PC-9 (cell line): ENCODE data around the gene TNFRSF1B. TPM values are rescaled to one million over a fixed set of nuclear protein-coding genes. Genes with fewer than 3 reads are reported as not detected.

Experiments used
- BruUV-seq: library from RNA; stranded (reverse); fragments of 400-500 nt; replicated peaks from 2 replicates; lab custom pipeline; 2021; lab: Mats Ljungman, UMichigan
- CTCF ChIA-PET: fragments of 300-600 bp; sonication (Branson Sonifier 250); formaldehyde crosslinking; loops from one replicate; lab custom pipeline; 2022; ENCODE audit warnings: antibody characterized with exemption; lab: Charles Lee
- POLR2A ChIA-PET: fragments of 300-600 bp; sonication (Branson Sonifier 250); formaldehyde crosslinking; loops from one replicate; lab custom pipeline; 2022; ENCODE audit warnings: antibody characterized with exemption; ENCODE audit not compliant: unreplicated experiment; lab: Charles Lee
- DNase-seq, 2 experiments: peaks; one replicate each; pipeline versions ENCODE4 v3.0.0 to v3.0.0-alpha.2; 2015 to 2022; ENCODE audit warnings: mixed read lengths in 1 of 2
- H2AFZ ChIP-seq: fragments of 200-600 bp; sonication (generic); 2 replicates; pipeline ENCODE4 v1.8.1; 2017; ENCODE audit warnings: antibody characterized with exemption
- H3F3A ChIP-seq: fragments of 200-600 bp; sonication (generic); 2 replicates; pipeline ENCODE4 v1.8.1; 2017; ENCODE audit warnings: antibody characterized with exemption, mild to moderate bottlenecking, low read depth; ENCODE audit not compliant: insufficient read depth
- H3K27ac ChIP-seq: fragments of 200-600 bp; sonication (generic); 2 replicates; pipeline ENCODE4 v1.6.1; 2016; ENCODE audit warnings: mixed run types
- H3K27me3 ChIP-seq: fragments of 200-600 bp; sonication (generic); 2 replicates; pipeline ENCODE4 v1.6.1; 2016; ENCODE audit warnings: low read depth, mixed run types; ENCODE audit not compliant: insufficient read depth
- H3K36me3 ChIP-seq: fragments of 200-600 bp; sonication (generic); 2 replicates; pipeline ENCODE4 v1.6.1; 2016; ENCODE audit warnings: low read depth, mixed run types
- H3K4me1 ChIP-seq: fragments of 200-600 bp; sonication (generic); replicated peaks from 2 replicates; pipeline ENCODE4 v1.6.1; 2016; ENCODE audit warnings: mixed run types; ENCODE audit not compliant: insufficient read depth
- H3K4me2 ChIP-seq: fragments of 200-600 bp; sonication (generic); 2 replicates; pipeline ENCODE4 v1.6.1; 2017; ENCODE audit warnings: mixed run types
- H3K4me3 ChIP-seq: fragments of 200-600 bp; sonication (generic); 2 replicates; pipeline ENCODE4 v1.6.1; 2016; ENCODE audit warnings: mixed run types
- H3K79me2 ChIP-seq: fragments of 200-600 bp; sonication (generic); 2 replicates; pipeline ENCODE4 v1.6.1; 2017; ENCODE audit warnings: low read depth, mixed run types
- H3K9me2 ChIP-seq: fragments of 200-600 bp; sonication (generic); 2 replicates; pipeline ENCODE4 v1.8.1; 2017; ENCODE audit warnings: mild to moderate bottlenecking; ENCODE audit not compliant: insufficient read depth
- H3K9me3 ChIP-seq: fragments of 200-600 bp; sonication (generic); 2 replicates; pipeline ENCODE4 v1.8.1; 2016; ENCODE audit warnings: low read depth; ENCODE audit not compliant: insufficient read depth
- H4K20me1 ChIP-seq: fragments of 200-600 bp; sonication (generic); 2 replicates; pipeline ENCODE4 v1.8.1; 2017; ENCODE audit not compliant: insufficient read depth
- CTCF ChIP-seq: fragments of 200-600 bp; sonication (generic); conservative IDR thresholded peaks from 2 replicates; pipeline ENCODE4 v1.6.1; 2017; ENCODE audit warnings: mixed run types, antibody characterized with exemption, mild to moderate bottlenecking, moderate library complexity
- EZH2 ChIP-seq: fragments of 200-600 bp; sonication (generic); IDR thresholded peaks from 2 replicates; pipeline ENCODE4 v1.8.0; 2017; ENCODE audit warnings: antibody characterized with exemption, low read depth
- intact Hi-C: fragments of 100-400 bp; cut with micrococcal nuclease; formaldehyde crosslinking; loops from one replicate; pipeline ENCODE4 v1.10.0; 2022; ENCODE audit not compliant: unreplicated experiment
- total RNA-seq: library from RNA; stranded (reverse); gene quantifications from 2 replicates; pipeline ENCODE4 v1.2.3, GENCODE V29; 2021

Gene TNFRSF1B
- total RNA-seq, 1 experiment from 2014 or later = 2.7 TPM

DNA sequence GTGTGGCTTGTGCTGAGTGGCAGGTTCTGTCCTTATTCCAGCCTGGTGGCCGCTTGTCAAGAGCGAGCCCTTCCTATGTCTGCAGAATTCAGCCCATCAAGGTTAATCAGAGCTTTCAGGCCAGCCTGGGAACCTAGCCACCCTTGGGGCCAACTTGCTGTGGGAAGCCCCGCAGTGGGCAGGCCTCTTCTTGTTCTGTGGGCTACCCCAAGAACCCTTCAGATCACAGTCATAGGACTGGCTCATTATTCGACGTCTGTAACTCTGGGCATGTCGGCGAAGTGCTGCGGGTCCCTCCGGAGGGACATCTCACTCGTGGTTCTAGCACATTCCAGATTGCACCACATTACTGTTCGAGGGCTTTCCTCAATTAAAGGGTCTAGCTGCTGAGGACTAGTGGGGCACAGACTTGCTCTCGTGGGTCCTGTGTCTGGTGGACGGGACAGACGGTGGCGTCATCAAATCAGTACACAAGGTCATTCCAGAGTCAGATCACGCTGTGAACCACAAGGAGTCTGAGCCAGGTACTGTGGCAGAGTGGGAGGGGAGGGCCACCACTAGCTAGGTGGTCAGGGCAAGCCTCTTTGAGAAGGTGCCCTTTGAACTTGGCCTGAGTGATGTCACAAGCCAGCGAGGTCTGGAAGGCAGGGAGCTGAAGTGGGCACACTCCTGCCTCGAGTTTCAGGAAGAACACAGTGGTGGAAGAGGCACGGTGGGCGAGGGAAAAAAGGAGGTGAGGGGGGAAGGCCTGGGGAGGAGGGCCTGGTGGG is 20.3 kb upstream of the TNFRSF1B start:
- intact Hi-C loops = no loop called here
- Histone ChIP-seq H3K9me3 (no peaks in the 10 kb centered on the region), H3K36me3 (no peaks in the 10 kb centered on the region), H3K9me2 (no peaks in the 10 kb centered on the region), H3K4me1 (peaks cover 34% of the 10 kb centered on the region), H3K4me3 (no peak overlapping the region), H3F3A (peaks cover 23% of the 10 kb centered on the region), H3K79me2 (no peaks in the 10 kb centered on the region), H2AFZ (no peak overlapping the region), H3K27me3 (no peaks in the 10 kb centered on the region), H4K20me1 (no peaks in the 10 kb centered on the region), H3K4me2 (no peak overlapping the region), H3K27ac (no peak overlapping the region)
- TF ChIP-seq CTCF (no peak), EZH2 (no peak)
- POLR2A ChIA-PET = interaction anchor here (0.9 kb wide), 1 partner anchor 34 kb away, joined by 4 read pairs; no protein-coding TSS in a partner anchor
- CTCF ChIA-PET = no interaction called here
- no peak for DNase-seq
- no TSS peak for BruUV-seq

DNA sequence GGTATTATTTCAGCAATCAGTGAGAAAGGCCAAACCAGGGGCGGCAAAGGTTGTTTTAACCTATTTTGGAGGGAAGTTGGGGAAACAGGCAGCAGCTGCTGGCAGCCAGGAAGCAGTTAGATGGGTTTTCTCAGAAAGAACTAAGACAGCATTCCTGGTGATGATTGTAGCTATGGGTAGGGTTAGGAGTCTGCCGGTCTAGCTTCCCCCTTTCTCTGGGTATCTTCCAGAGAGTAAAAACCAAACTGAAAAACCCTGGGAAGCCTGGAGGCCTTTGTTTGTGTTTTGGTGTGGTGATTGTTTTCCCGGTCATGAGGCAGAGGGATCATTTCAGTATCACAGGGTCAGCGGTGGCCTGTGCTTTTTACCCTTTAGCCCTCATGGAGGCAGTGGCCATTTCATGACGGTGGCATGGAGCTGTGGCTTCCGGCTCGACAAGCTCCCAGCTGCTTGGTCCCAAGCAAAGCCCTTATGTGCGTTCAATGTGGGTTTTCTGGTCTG is 19.5 kb upstream of the TNFRSF1B start:
- intact Hi-C loops = no loop called here
- no peak for TF ChIP-seq CTCF

GRCh38 chr1:12148160-12148957 is 18.4 kb upstream of the TNFRSF1B start:
- Histone ChIP-seq H3K27ac (no peak overlapping the region), H2AFZ (no peak overlapping the region), H3K4me3 (no peak overlapping the region), H3K36me3 (no peaks in the 10 kb centered on the region), H3K9me2 (no peaks in the 10 kb centered on the region), H3K79me2 (no peaks in the 10 kb centered on the region), H3K27me3 (no peaks in the 10 kb centered on the region), H4K20me1 (no peaks in the 10 kb centered on the region), H3F3A (peaks cover 20% of the 10 kb centered on the region), H3K9me3 (no peaks in the 10 kb centered on the region), H3K4me2 (no peak overlapping the region), H3K4me1 (peaks cover 33% of the 10 kb centered on the region)
- TF ChIP-seq EZH2 (no peak), CTCF (no peak)
- POLR2A ChIA-PET = no interaction called here
- no peak for DNase-seq
- CTCF ChIA-PET = no interaction called here
- no TSS peak for BruUV-seq
- intact Hi-C loops = no loop called here

More for the DNA sequence above, 19.5 kb upstream of the TNFRSF1B start:
- no TSS peak for BruUV-seq
- Histone ChIP-seq H3K36me3 (no peaks in the 10 kb centered on the region), H3K27ac (no peak overlapping the region), H3F3A (peaks cover 23% of the 10 kb centered on the region), H3K4me3 (no peak overlapping the region), H3K79me2 (no peaks in the 10 kb centered on the region), H4K20me1 (no peaks in the 10 kb centered on the region), H3K4me2 (no peak overlapping the region), H2AFZ (no peak overlapping the region), H3K27me3 (no peaks in the 10 kb centered on the region), H3K4me1 (peaks cover 30% of the 10 kb centered on the region), H3K9me2 (no peaks in the 10 kb centered on the region), H3K9me3 (no peaks in the 10 kb centered on the region)
- POLR2A ChIA-PET = interaction anchor here (0.9 kb wide), 1 partner anchor 33 kb away, joined by 4 read pairs; no protein-coding TSS in a partner anchor
- no peak for DNase-seq
- CTCF ChIA-PET = interaction anchor here (0.6 kb wide), 1 partner anchor 9 kb away, joined by 5 read pairs; no protein-coding TSS in a partner anchor
